ENCODE results near the gene ZNF710. TPM values are rescaled to one million over a fixed set of nuclear protein-coding genes. Genes with fewer than 3 reads are reported as not detected.

ZNF710 gene
- polyA plus RNA-seq, 1 donor from 2014 or later: 10.2 TPM

- H3F3A ChIP-seq (ENCODE audit: insufficient read depth, low read length, poor library complexity, severe bottlenecking): no peaks in the 10 kb centered on the region
- H3K27ac ChIP-seq (ENCODE audit: low read length): no peak overlapping the region
- H2AFZ ChIP-seq (ENCODE audit: low read depth, low read length): no peak overlapping the region
- H3K9me2 ChIP-seq (ENCODE audit: insufficient read depth, low read length): no peaks in the 10 kb centered on the region
- no peak overlapping the region for H3K4me2 ChIP-seq (ENCODE audit: low read length)
- no peaks in the 10 kb centered on the region for H3K36me3 ChIP-seq (ENCODE audit: insufficient read depth, low read length)
- no peaks in the 10 kb centered on the region for H3K9me3 ChIP-seq (ENCODE audit: low read length)
- peaks cover 16% of the 10 kb centered on the region for H3K79me2 ChIP-seq (replicated peaks; ENCODE audit: insufficient read depth, low read length)
- H3K9ac ChIP-seq (ENCODE audit: low read length): no peak overlapping the region
- no peak for TF ChIP-seq TAF1 (IDR thresholded peaks at IDR 0.05; ENCODE audit: low read depth)
- no peak for TF ChIP-seq CTCF (IDR thresholded peaks at IDR 0.05; ENCODE audit: poor library complexity, severe bottlenecking)
- TF ChIP-seq RAD21 (conservative IDR thresholded peaks at IDR 0.05): no peak
- no peak for TF ChIP-seq POLR2AphosphoS5 (IDR thresholded peaks at IDR 0.05)
- TF ChIP-seq, protein P1, sequence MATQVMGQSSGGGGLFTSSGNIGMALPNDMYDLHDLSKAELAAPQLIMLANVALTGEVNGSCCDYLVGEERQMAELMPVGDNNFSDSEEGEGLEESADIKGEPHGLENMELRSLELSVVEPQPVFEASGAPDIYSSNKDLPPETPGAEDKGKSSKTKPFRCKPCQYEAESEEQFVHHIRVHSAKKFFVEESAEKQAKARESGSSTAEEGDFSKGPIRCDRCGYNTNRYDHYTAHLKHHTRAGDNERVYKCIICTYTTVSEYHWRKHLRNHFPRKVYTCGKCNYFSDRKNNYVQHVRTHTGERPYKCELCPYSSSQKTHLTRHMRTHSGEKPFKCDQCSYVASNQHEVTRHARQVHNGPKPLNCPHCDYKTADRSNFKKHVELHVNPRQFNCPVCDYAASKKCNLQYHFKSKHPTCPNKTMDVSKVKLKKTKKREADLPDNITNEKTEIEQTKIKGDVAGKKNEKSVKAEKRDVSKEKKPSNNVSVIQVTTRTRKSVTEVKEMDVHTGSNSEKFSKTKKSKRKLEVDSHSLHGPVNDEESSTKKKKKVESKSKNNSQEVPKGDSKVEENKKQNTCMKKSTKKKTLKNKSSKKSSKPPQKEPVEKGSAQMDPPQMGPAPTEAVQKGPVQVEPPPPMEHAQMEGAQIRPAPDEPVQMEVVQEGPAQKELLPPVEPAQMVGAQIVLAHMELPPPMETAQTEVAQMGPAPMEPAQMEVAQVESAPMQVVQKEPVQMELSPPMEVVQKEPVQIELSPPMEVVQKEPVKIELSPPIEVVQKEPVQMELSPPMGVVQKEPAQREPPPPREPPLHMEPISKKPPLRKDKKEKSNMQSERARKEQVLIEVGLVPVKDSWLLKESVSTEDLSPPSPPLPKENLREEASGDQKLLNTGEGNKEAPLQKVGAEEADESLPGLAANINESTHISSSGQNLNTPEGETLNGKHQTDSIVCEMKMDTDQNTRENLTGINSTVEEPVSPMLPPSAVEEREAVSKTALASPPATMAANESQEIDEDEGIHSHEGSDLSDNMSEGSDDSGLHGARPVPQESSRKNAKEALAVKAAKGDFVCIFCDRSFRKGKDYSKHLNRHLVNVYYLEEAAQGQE (IDR thresholded peaks at IDR 0.05; ENCODE audit: borderline replicate concordance): no peak
- no peaks in the 10 kb centered on the region for H3K27me3 ChIP-seq (ENCODE audit: insufficient read depth, low read depth, low read length)
- no peak overlapping the region for H3K4me3 ChIP-seq (ENCODE audit: low read length)
- no peaks in the 10 kb centered on the region for H4K20me1 ChIP-seq (ENCODE audit: insufficient read depth)
Measured at GRCh38 chr15:90036806-90037510, 35.8 kb downstream of the ZNF710 start.

DNA sequence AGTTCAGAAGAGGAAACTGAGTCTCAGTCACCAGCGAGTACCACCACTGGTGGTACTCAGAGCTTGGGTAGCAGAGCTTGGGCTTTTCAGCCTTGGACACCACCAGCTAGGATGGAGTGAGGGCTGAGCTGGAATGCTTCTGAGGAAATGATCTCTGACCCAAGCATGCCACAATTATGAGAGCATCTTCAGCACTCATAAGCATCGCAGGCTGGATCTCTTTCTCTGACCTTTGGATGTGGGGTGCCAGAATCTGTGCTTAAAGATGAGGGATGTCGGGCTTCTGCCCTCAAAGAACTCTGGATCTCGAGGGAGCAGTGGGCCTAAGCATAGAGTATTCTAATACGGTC lies 36.4 kb downstream of the ZNF710 start:
- Histone ChIP-seq H3K79me2 (replicated peaks; ENCODE audit: insufficient read depth, low read length) (peaks cover 16% of the 10 kb centered on the region), H3K4me2 (ENCODE audit: low read length) (no peak overlapping the region), H3K27ac (ENCODE audit: low read length) (no peak overlapping the region)

More for the DNA sequence above, 36.4 kb downstream of the ZNF710 start:
- H3K9me2 ChIP-seq (ENCODE audit: insufficient read depth, low read length): no peaks in the 10 kb centered on the region
- H4K20me1 ChIP-seq (ENCODE audit: insufficient read depth): no peaks in the 10 kb centered on the region
- no peaks in the 10 kb centered on the region for H3K36me3 ChIP-seq (ENCODE audit: insufficient read depth, low read length)
- H3K27me3 ChIP-seq (ENCODE audit: insufficient read depth, low read depth, low read length): no peaks in the 10 kb centered on the region
- no peak overlapping the region for H2AFZ ChIP-seq (ENCODE audit: low read depth, low read length)
- H3K9me3 ChIP-seq (ENCODE audit: low read length): no peaks in the 10 kb centered on the region
- TF ChIP-seq, protein P1 (IDR thresholded peaks at IDR 0.05; ENCODE audit: borderline replicate concordance): no peak
- no peak for TF ChIP-seq MXI1 (conservative IDR thresholded peaks at IDR 0.05; ENCODE audit: poor library complexity, severe bottlenecking)
- no peak for TF ChIP-seq POLR2AphosphoS5 (IDR thresholded peaks at IDR 0.05)
- TF ChIP-seq TAF1 (IDR thresholded peaks at IDR 0.05; ENCODE audit: low read depth): no peak
- TF ChIP-seq EZH2 (IDR thresholded peaks at IDR 0.05; ENCODE audit: borderline replicate concordance, insufficient read depth, low read length, poor library complexity, severe bottlenecking): no peak
- TF ChIP-seq EP300 (conservative IDR thresholded peaks at IDR 0.05; ENCODE audit: poor library complexity, severe bottlenecking): no peak
- TF ChIP-seq SMC3 (conservative IDR thresholded peaks at IDR 0.05; ENCODE audit: poor library complexity): no peak
- no peak for TF ChIP-seq CTCF (IDR thresholded peaks at IDR 0.05; ENCODE audit: poor library complexity, severe bottlenecking)
- TF ChIP-seq RAD21 (conservative IDR thresholded peaks at IDR 0.05): no peak
- H3K4me3 ChIP-seq (ENCODE audit: low read length): no peak overlapping the region
- H3K9ac ChIP-seq (ENCODE audit: low read length): no peak overlapping the region
- H3F3A ChIP-seq (ENCODE audit: insufficient read depth, low read length, poor library complexity, severe bottlenecking): no peaks in the 10 kb centered on the region

Measured in neural cell (in vitro differentiated cells).